Measurements from ENCODE around the gene FGF10. TPM values are rescaled to one million over a fixed set of nuclear protein-coding genes. Genes with fewer than 3 reads are reported as not detected.

Gene FGF10
- total and polyA plus RNA-seq, 2 donors from 2014 or later, result 0.19 to 6.3 TPM

GRCh38 chr5:44266882-44267576 is 122.2 kb downstream of the FGF10 start:
- intact Hi-C loops (cut with DNase I), result no loop called here
- Histone ChIP-seq H3K9me3 (ENCODE audit: control insufficient read depth in 2 of 3, insufficient read depth in 1 of 3, low read length in 3 of 3) (no peaks in the 10 kb centered on the region), H3K4me1 (ENCODE audit: control insufficient read depth in 2 of 3, insufficient read depth in 2 of 3, low read depth in 1 of 3, low read length in 3 of 3) (no peaks in the 10 kb centered on the region), H3K36me3 (ENCODE audit: control insufficient read depth in 2 of 3, insufficient read depth in 3 of 3, low read length in 3 of 3) (no peaks in the 10 kb centered on the region), H3K27me3 (ENCODE audit: control insufficient read depth, insufficient read depth, low read length) (no peaks in the 10 kb centered on the region), H3K9ac (ENCODE audit: low read length in 3 of 3) (no peak overlapping the region), H3K27ac (ENCODE audit: low read depth in 2 of 2, low read length in 2 of 2) (no peak overlapping the region), H3K4me3 (ENCODE audit: low read length in 3 of 3) (no peak overlapping the region)
- FAIRE-seq (no peak), DNase-seq (no peak)
- TF ChIP-seq, protein P1, sequence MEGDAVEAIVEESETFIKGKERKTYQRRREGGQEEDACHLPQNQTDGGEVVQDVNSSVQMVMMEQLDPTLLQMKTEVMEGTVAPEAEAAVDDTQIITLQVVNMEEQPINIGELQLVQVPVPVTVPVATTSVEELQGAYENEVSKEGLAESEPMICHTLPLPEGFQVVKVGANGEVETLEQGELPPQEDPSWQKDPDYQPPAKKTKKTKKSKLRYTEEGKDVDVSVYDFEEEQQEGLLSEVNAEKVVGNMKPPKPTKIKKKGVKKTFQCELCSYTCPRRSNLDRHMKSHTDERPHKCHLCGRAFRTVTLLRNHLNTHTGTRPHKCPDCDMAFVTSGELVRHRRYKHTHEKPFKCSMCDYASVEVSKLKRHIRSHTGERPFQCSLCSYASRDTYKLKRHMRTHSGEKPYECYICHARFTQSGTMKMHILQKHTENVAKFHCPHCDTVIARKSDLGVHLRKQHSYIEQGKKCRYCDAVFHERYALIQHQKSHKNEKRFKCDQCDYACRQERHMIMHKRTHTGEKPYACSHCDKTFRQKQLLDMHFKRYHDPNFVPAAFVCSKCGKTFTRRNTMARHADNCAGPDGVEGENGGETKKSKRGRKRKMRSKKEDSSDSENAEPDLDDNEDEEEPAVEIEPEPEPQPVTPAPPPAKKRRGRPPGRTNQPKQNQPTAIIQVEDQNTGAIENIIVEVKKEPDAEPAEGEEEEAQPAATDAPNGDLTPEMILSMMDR (IDR thresholded peaks at IDR 0.05; ENCODE audit: borderline replicate concordance, extremely low read depth, insufficient read depth), result no peak

- no peaks in the 10 kb centered on the region for H3K4me1 ChIP-seq (ENCODE audit: control insufficient read depth in 2 of 3, insufficient read depth in 2 of 3, low read depth in 1 of 3, low read length in 3 of 3)
- intact Hi-C loops (cut with DNase I), result no loop called here
- DNase-seq (no peak), FAIRE-seq (no peak)
- no peak overlapping the region for H3K27ac ChIP-seq (ENCODE audit: low read depth in 2 of 2, low read length in 2 of 2)
- no peaks in the 10 kb centered on the region for H3K27me3 ChIP-seq (ENCODE audit: control insufficient read depth, insufficient read depth, low read length)
- no peak overlapping the region for H3K9ac ChIP-seq (ENCODE audit: low read length in 3 of 3)
- H3K36me3 ChIP-seq (ENCODE audit: control insufficient read depth in 2 of 3, insufficient read depth in 3 of 3, low read length in 3 of 3), result no peaks in the 10 kb centered on the region
- TF ChIP-seq, protein P1 (IDR thresholded peaks at IDR 0.05; ENCODE audit: borderline replicate concordance, extremely low read depth, insufficient read depth), result no peak
- no peaks in the 10 kb centered on the region for H3K9me3 ChIP-seq (ENCODE audit: control insufficient read depth in 2 of 3, insufficient read depth in 1 of 3, low read length in 3 of 3)
- no peak overlapping the region for H3K4me3 ChIP-seq (ENCODE audit: low read length in 3 of 3)
These were observed 123.5 kb downstream of the FGF10 start for GRCh38 chr5:44265713-44266112.

GRCh38 chr5:44260793-44261192 is 128.4 kb downstream of the FGF10 start:
- Histone ChIP-seq H3K36me3 (ENCODE audit: control insufficient read depth in 2 of 3, insufficient read depth in 3 of 3, low read length in 3 of 3) (no peaks in the 10 kb centered on the region), H3K27ac (ENCODE audit: low read depth in 2 of 2, low read length in 2 of 2) (no peak overlapping the region), H3K4me1 (ENCODE audit: control insufficient read depth in 2 of 3, insufficient read depth in 2 of 3, low read depth in 1 of 3, low read length in 3 of 3) (no peaks in the 10 kb centered on the region), H3K27me3 (ENCODE audit: control insufficient read depth, insufficient read depth, low read length) (no peaks in the 10 kb centered on the region), H3K9ac (ENCODE audit: low read length in 3 of 3) (no peak overlapping the region), H3K4me3 (ENCODE audit: low read length in 3 of 3) (no peak overlapping the region), H3K9me3 (ENCODE audit: control insufficient read depth in 2 of 3, insufficient read depth in 1 of 3, low read length in 3 of 3) (no peaks in the 10 kb centered on the region)
- no peak for FAIRE-seq
- intact Hi-C loops (cut with DNase I), result no loop called here
- DNase-seq, result no peak
- TF ChIP-seq, protein P1 (IDR thresholded peaks at IDR 0.05; ENCODE audit: borderline replicate concordance, extremely low read depth, insufficient read depth), result no peak
